GM23338 (cell line): ENCODE data around the gene EXOC4.

Experiments used
- CREB1 ChIP-seq: fragments of 250-450 bp; sonication (Bioruptor Pico); IDR thresholded peaks from 2 replicates; pipeline ENCODE4 v1.5.0; 2020; ENCODE audit warnings: low read depth, mild to moderate bottlenecking, moderate library complexity
- EZH2 ChIP-seq: fragments of 200-600 bp; sonication (generic); IDR thresholded peaks from one replicate; pipeline ENCODE4 v1.8.0; 2017; ENCODE audit warnings: antibody characterized with exemption, mild to moderate bottlenecking, low read depth; ENCODE audit not compliant: unreplicated experiment
- EZH2phosphoT487 ChIP-seq: fragments of 200-600 bp; sonication (generic); IDR thresholded peaks from one replicate; pipeline ENCODE4 v1.8.1; 2018; ENCODE audit warnings: antibody characterized with exemption; ENCODE audit not compliant: unreplicated experiment
- JUNB ChIP-seq: IDR thresholded peaks from one replicate; pipeline ENCODE4 v1.6.1; 2016; ENCODE audit warnings: antibody characterized with exemption; ENCODE audit not compliant: unreplicated experiment
- NANOG ChIP-seq: IDR thresholded peaks from 2 replicates; pipeline ENCODE4 v1.6.1; 2016; ENCODE audit warnings: antibody characterized with exemption, borderline replicate concordance
- POLR2AphosphoS5 ChIP-seq: IDR thresholded peaks from 2 replicates; pipeline ENCODE4 v1.6.1; 2016; ENCODE audit warnings: antibody characterized with exemption, low read depth
- ZNF114 ChIP-seq: fragments of 250-450 bp; sonication (Bioruptor Pico); IDR thresholded peaks from 2 replicates; pipeline ENCODE4 v1.5.0; 2020; ENCODE audit warnings: mild to moderate bottlenecking, moderate library complexity
- TF ChIP-seq, protein P1 (sequence below), 2 experiments: fragments of 200-600 bp in 1 of 2; sonication (generic) in 1 of 2; conservative IDR thresholded peaks; 2 replicates each; pipeline versions ENCODE4 v1.5.1 to v1.6.1; 2016 to 2017; ENCODE audit warnings: antibody characterized with exemption in 2 of 2, low read depth in 2 of 2, mild to moderate bottlenecking in 2 of 2, moderate library complexity in 1 of 2
- TF ChIP-seq, protein P2 (sequence below): IDR thresholded peaks from one replicate; pipeline ENCODE4 v1.6.1; 2018; ENCODE audit warnings: antibody characterized with exemption; ENCODE audit not compliant: unreplicated experiment
- TF ChIP-seq, protein P3 (sequence below): IDR thresholded peaks from 2 replicates; pipeline ENCODE4 v1.6.1; 2016; ENCODE audit warnings: antibody characterized with exemption

DNA sequence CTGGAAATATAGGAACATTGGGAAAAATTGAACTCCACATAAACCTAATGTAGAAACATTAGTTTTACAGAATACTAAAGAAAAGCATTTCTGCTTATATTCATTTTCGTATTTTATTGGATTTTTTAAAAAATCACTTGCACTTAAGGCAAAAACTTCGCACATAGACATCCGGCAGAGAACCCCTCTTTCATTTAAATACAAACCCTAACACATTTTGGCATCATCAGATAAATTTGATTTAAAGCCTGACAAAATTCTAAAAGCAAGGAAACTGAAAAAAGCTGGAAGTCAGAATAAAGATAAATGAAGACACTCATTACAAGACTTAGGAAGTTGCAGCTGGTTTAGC lies 396 bp upstream of the EXOC4 start:
- no peak for TF ChIP-seq CREB1 (CRISPR knock-in tag)
- TF ChIP-seq, protein P1, sequence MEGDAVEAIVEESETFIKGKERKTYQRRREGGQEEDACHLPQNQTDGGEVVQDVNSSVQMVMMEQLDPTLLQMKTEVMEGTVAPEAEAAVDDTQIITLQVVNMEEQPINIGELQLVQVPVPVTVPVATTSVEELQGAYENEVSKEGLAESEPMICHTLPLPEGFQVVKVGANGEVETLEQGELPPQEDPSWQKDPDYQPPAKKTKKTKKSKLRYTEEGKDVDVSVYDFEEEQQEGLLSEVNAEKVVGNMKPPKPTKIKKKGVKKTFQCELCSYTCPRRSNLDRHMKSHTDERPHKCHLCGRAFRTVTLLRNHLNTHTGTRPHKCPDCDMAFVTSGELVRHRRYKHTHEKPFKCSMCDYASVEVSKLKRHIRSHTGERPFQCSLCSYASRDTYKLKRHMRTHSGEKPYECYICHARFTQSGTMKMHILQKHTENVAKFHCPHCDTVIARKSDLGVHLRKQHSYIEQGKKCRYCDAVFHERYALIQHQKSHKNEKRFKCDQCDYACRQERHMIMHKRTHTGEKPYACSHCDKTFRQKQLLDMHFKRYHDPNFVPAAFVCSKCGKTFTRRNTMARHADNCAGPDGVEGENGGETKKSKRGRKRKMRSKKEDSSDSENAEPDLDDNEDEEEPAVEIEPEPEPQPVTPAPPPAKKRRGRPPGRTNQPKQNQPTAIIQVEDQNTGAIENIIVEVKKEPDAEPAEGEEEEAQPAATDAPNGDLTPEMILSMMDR (conservative IDR thresholded peaks at IDR 0.05; ENCODE audit: low read depth in 2 of 2), result no peak
- TF ChIP-seq, protein P2, sequence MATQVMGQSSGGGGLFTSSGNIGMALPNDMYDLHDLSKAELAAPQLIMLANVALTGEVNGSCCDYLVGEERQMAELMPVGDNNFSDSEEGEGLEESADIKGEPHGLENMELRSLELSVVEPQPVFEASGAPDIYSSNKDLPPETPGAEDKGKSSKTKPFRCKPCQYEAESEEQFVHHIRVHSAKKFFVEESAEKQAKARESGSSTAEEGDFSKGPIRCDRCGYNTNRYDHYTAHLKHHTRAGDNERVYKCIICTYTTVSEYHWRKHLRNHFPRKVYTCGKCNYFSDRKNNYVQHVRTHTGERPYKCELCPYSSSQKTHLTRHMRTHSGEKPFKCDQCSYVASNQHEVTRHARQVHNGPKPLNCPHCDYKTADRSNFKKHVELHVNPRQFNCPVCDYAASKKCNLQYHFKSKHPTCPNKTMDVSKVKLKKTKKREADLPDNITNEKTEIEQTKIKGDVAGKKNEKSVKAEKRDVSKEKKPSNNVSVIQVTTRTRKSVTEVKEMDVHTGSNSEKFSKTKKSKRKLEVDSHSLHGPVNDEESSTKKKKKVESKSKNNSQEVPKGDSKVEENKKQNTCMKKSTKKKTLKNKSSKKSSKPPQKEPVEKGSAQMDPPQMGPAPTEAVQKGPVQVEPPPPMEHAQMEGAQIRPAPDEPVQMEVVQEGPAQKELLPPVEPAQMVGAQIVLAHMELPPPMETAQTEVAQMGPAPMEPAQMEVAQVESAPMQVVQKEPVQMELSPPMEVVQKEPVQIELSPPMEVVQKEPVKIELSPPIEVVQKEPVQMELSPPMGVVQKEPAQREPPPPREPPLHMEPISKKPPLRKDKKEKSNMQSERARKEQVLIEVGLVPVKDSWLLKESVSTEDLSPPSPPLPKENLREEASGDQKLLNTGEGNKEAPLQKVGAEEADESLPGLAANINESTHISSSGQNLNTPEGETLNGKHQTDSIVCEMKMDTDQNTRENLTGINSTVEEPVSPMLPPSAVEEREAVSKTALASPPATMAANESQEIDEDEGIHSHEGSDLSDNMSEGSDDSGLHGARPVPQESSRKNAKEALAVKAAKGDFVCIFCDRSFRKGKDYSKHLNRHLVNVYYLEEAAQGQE, result no peak
- no peak for TF ChIP-seq EZH2
- TF ChIP-seq POLR2AphosphoS5, result no peak
- no peak for TF ChIP-seq JUNB
- TF ChIP-seq, protein P3, sequence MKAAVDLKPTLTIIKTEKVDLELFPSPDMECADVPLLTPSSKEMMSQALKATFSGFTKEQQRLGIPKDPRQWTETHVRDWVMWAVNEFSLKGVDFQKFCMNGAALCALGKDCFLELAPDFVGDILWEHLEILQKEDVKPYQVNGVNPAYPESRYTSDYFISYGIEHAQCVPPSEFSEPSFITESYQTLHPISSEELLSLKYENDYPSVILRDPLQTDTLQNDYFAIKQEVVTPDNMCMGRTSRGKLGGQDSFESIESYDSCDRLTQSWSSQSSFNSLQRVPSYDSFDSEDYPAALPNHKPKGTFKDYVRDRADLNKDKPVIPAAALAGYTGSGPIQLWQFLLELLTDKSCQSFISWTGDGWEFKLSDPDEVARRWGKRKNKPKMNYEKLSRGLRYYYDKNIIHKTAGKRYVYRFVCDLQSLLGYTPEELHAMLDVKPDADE, result no peak
- TF ChIP-seq ZNF114 (CRISPR knock-in tag), result no peak
- no peak for TF ChIP-seq EZH2phosphoT487
- TF ChIP-seq NANOG, result no peak
